Activated naive CD4-positive, alpha-beta T cell treated with anti-CD3 and anti-CD28 coated beads, Interleukin-2, amount 50 U/mL, for 16 hours (primary cell): Measurements from ENCODE around the gene TK2.
"Not testable (repeated sequence)": the region's sequence is repeated elsewhere in the genome, so short reads cannot be mapped to it uniquely, and the experiment has no call there.

ENCODE experiments used
- DNase-seq: peaks from one replicate; pipeline ENCODE4 v3.0.0-alpha.2; 2020

TK2 gene

GRCh38 chr16:66517586-66518263, 32.2 kb downstream of the TK2 start:
- no peak for DNase-seq

GRCh38 chr16:66516808-66517585, 32.9 kb downstream of the TK2 start:
- DNase-seq, result peak; percentile 47

DNA sequence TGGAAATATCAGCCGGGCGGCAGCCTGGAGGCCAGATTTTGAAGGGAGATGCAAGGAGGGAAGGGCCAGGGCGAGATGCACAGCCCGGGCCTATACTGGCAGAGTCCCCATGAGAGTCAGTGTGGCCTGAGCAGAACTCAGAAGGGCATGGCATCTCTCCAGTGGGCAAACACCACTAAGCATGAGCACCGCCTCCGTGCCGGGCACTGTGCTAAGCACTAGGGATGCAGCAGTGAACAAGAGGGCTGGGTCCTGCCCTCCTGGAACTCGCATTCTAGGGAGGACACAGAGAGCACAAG, 33.5 kb downstream of the TK2 start:
- DNase-seq, result no peak

GRCh38 chr16:66515596-66516508, 34.1 kb downstream of the TK2 start:
- no peak for DNase-seq

DNA sequence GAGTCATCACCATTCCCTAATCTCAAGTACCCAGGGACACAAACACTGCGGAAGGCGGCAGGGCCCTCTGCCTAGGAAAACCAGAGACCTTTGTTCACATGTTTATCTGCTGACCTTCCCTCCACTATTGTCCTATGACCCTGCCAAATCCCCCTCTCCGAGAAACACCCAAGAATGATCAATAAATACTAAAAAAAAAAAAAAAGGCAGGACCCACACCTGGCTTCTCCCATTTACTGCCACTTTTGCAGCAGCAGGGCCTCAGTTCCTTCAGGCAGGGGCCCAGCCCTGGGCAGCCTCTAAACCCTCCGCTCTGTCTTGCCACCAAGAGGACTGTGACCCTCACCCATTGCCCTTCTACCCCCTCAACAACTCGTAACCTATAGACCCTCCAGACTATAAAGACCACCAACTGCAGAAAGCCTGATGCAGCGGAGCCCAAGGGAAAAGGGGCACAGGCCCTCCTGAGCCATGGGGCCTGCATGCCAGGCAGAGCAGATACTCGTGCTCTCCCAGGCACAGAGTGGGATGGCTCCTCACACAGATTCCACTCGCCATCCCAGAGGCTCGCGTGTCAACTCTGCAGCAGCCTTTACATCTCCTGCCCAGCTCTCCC, 34.8 kb downstream of the TK2 start:
- not testable (repeated sequence) for DNase-seq

- DNase-seq, result not testable (repeated sequence)
These were observed 35.5 kb downstream of the TK2 start for GRCh38 chr16:66514391-66514790.

- no peak for DNase-seq
These were observed 36.7 kb downstream of the TK2 start for GRCh38 chr16:66513111-66513723.

DNA sequence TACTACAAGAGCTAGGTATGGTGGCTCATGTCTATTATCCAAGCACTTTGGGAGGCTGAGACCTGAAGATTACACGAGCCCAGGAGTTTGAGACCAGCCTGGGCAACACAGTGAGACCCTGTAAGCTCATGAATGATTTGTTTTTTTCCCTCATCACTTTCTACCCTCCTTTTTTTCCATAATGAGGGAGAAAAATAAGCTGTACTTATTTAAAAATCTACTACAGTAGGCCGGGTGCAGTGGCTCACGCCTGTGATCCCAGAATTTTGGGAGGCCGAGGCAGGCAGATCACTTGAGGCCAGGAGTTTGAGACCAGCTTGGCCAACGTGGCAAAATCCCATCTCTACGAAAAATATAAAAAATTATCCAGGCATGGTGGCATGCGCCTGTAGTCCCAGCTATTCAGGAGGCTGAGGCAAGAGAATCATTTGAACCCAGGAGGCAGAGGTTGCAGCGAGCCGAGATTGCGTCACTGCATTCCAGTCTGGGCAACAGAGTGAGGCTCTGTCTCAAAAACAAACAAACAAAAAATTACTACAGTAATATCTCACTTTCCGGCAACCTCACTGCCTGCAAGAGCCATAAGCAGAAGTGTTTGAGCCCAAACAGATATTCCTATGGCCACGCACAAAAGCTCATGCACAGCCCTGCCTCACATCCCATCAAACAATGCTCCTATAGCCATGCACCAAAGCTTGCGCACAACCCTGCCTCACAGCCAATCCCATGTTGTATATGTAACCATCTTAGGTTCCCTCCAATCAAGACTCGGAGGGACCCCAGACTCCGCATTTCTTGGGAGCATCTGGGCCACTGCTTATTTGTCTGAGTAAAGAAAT, 37.4 kb downstream of the TK2 start:
- no peak for DNase-seq

- DNase-seq, result no peak
These were observed 38.2 kb downstream of the TK2 start for GRCh38 chr16:66511602-66512271.

- DNase-seq, result no peak
These were observed 39.0 kb downstream of the TK2 start for GRCh38 chr16:66510711-66511601.

DNA sequence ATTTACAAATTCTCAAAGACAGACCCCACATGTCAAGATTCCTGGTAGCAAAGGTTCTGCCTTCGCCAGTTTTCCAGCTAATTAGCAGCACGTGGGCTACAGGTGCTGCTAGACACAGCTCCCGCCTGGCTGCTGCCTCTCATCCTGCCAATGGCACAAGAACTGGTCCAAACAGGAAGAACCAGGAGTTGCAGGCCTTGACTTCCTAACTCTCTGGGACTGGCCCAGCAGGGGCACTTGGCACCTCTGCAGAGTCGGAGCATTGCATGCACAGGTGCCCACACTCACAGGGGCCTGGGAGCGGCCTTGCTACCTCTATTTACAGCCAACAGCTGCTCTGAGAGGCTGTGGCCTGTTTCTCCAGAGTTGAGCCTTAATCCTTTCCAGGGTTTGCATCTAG, 39.6 kb downstream of the TK2 start:
- no peak for DNase-seq

- DNase-seq, result no peak
These were observed 40.3 kb downstream of the TK2 start for GRCh38 chr16:66509576-66509975.

- DNase-seq, result no peak
These were observed 40.9 kb downstream of the TK2 start for GRCh38 chr16:66508914-66509496.

DNA sequence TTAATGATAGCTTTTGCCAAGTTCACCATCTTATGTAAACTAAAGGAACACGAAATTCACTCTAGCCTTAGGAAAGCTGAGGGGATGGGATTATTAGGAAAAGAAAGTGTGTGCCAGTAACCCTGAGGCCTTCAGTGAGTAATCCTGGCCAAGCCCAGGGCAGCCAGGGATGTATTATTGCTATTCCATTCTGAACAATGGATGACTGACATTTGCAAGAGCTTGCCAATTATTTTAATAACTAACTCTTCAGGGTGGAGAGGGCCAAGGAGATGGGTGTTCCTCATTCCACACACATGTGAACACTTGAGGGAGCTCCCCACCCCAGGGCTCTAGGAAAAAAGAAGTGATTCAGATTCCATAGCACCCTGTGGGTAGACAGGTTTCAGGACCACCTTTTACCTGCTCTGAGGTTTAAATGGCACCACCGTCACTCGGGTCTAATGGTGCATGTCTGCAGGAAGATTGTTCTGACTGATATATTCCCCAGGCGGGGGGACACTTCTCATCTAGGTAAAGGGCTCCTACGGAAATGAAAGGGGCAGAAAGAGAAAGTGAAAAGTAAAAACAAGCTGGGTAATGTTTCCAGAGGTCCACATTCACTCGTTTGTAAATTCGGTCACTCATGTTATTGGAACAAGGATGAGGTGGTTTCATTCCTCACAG, 41.5 kb downstream of the TK2 start:
- no peak for DNase-seq

DNA sequence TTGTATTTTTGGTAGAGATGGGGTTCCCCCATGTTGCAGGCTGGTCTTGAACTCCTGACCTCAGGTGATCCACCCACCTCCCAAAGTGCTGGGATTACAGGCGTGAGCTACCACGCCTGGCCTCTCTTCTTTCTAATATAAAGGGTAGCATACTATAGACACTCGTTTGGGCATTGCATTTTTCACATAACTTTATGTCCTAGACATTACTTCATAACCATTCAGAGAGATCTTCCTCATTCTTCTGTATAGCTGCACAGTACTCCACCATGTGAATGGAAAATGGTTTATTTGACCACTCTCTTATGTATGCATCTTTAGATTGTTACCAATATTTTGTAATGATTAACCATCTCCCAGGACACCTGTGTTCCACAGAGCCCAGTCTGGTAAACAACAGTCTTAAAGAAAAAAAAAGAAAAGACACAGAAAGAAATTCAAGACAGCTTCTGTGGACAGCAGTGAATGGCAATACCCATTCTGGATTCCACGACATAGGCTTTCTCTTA, 42.1 kb downstream of the TK2 start:
- no peak for DNase-seq

DNA sequence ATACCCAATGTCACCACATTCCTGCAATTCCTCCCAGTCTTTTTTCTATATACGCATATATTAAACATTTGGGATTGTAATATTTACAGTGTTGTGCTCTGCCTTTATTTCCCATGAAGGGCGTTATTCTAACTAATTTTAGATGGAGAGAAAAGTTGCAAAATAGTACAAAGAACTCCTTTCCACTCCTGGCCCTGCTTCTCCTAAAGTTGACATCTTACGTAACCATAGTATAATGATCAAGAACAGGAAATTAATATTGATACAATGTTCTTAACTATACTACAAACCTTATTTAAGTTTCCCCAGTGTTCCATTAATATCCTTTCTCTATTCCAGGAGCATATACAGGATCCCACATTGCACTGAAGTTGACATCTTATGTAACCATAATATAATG, 46.3 kb downstream of the TK2 start:
- no peak for DNase-seq

DNA sequence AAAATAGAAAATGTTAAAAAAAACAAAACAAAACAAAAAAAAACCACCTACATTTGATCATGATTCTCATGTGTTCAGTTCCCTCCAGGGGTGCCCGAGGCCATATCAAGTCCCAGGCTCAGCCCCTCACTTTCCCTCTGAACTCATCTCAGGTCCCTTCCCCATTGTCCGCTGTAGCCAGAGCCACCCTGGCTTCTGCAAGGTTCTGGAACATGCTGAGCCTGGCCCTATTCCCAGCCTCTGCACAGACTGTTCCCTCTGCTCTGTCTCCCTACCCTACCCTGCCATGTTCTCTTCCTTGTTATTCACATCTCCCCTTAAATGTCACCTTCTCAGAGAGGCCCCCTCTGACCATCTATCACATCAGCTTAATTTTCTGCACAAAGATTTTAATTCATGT, 46.9 kb downstream of the TK2 start:
- DNase-seq, result no peak

GRCh38 chr16:66502020-66502913, 47.7 kb downstream of the TK2 start:
- no peak for DNase-seq
